Osteocyte (in vitro differentiated cells): ENCODE data around the gene FGF1. TPM values are rescaled to one million over a fixed set of nuclear protein-coding genes. Genes with fewer than 3 reads are reported as not detected.

Experiments used
- DNase-seq: peaks from one replicate; pipeline ENCODE4 v3.0.0; 2021; ENCODE audit warnings: mixed read lengths; ENCODE audit not compliant: unreplicated experiment; ENCODE audit errors: extremely low spot score
- H3K27ac Mint-ChIP-seq: one replicate; pipeline ENCODE4 v1.8.0; 2021; ENCODE audit warnings: mild to moderate bottlenecking, mixed read lengths; ENCODE audit not compliant: unreplicated experiment
- H3K27me3 Mint-ChIP-seq: one replicate; pipeline ENCODE4 v1.8.0; 2021; ENCODE audit warnings: mixed read lengths; ENCODE audit not compliant: unreplicated experiment
- H3K36me3 Mint-ChIP-seq: one replicate; pipeline ENCODE4 v1.8.0; 2021; ENCODE audit warnings: mixed read lengths; ENCODE audit not compliant: unreplicated experiment
- H3K4me1 Mint-ChIP-seq: one replicate; pipeline ENCODE4 v1.8.0; 2021; ENCODE audit warnings: mixed read lengths; ENCODE audit not compliant: unreplicated experiment
- H3K4me3 Mint-ChIP-seq: one replicate; pipeline ENCODE4 v1.8.0; 2021; ENCODE audit warnings: mild to moderate bottlenecking, moderate library complexity, mixed read lengths; ENCODE audit not compliant: unreplicated experiment
- H3K9me3 Mint-ChIP-seq: one replicate; pipeline ENCODE4 v1.8.0; 2021; ENCODE audit warnings: mixed read lengths; ENCODE audit not compliant: unreplicated experiment
- total RNA-seq: library from RNA; stranded (reverse); gene quantifications from 2 replicates; pipeline ENCODE4 v1.2.1, GENCODE V29; 2021
- TF ChIP-seq, protein P1 (sequence below): fragments of 200-600 bp; sonication (generic); IDR thresholded peaks from 2 replicates; pipeline ENCODE4 v1.5.0; 2021; ENCODE audit warnings: antibody characterized with exemption, mild to moderate bottlenecking, moderate library complexity

The FGF1 gene
- total RNA-seq, 1 donor from 2014 or later = 1.5 TPM

DNA sequence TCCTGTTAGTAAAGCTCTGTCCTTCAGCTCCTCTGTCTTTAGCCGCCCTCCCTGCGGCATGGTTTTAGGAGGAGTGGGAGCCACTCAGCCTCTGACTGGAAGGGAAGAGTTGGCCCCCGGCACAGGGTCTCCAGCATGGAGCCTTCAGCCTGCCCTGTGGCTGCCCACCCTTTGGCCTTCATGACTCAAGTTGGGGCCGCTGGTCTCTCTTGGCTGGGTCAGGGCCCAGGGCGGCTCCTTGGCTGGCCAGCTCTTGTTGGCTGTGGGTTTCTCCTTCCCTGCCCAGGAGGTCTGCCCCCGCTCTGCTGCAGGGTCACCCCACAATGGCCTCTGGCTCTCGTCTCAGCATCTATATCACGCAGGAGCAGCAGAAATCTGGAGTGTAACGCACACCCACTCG, 25.7 kb downstream of the FGF1 start:
- no peaks in the 10 kb centered on the region for H3K36me3 Mint-ChIP-seq
- TF ChIP-seq, protein P1, sequence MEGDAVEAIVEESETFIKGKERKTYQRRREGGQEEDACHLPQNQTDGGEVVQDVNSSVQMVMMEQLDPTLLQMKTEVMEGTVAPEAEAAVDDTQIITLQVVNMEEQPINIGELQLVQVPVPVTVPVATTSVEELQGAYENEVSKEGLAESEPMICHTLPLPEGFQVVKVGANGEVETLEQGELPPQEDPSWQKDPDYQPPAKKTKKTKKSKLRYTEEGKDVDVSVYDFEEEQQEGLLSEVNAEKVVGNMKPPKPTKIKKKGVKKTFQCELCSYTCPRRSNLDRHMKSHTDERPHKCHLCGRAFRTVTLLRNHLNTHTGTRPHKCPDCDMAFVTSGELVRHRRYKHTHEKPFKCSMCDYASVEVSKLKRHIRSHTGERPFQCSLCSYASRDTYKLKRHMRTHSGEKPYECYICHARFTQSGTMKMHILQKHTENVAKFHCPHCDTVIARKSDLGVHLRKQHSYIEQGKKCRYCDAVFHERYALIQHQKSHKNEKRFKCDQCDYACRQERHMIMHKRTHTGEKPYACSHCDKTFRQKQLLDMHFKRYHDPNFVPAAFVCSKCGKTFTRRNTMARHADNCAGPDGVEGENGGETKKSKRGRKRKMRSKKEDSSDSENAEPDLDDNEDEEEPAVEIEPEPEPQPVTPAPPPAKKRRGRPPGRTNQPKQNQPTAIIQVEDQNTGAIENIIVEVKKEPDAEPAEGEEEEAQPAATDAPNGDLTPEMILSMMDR = no peak
- H3K27ac Mint-ChIP-seq = no peak overlapping the region
- H3K4me1 Mint-ChIP-seq = peaks cover 5% of the 10 kb centered on the region
- no peak for DNase-seq
- H3K4me3 Mint-ChIP-seq = no peak overlapping the region
- H3K27me3 Mint-ChIP-seq = peaks cover 8% of the 10 kb centered on the region
- no peaks in the 10 kb centered on the region for H3K9me3 Mint-ChIP-seq

DNA sequence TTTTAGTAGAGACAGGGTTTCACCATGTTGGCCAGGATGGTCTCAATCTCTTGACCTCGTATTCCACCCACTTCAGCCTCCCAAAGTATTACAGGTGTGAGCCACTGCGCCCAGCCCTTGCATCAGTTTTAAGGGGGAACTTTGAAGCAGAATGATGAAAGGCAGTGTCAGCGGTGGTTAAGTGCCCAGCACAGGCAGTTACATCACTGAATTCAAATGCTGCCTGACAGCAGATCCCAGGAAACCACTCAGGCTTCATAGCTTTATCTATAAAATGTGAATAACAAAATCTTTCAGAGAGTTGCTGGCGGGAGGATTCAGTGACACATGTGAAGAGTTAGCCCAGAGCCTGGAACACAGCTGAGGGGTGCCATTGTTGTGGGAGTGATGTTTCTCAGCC, 26.5 kb downstream of the FGF1 start:
- H3K27me3 Mint-ChIP-seq = peaks cover 8% of the 10 kb centered on the region
- no peaks in the 10 kb centered on the region for H3K36me3 Mint-ChIP-seq
- TF ChIP-seq, protein P1 = no peak
- H3K27ac Mint-ChIP-seq = no peak overlapping the region
- H3K4me1 Mint-ChIP-seq = peaks cover 5% of the 10 kb centered on the region
- no peak overlapping the region for H3K4me3 Mint-ChIP-seq
- DNase-seq = no peak
- no peaks in the 10 kb centered on the region for H3K9me3 Mint-ChIP-seq

DNA sequence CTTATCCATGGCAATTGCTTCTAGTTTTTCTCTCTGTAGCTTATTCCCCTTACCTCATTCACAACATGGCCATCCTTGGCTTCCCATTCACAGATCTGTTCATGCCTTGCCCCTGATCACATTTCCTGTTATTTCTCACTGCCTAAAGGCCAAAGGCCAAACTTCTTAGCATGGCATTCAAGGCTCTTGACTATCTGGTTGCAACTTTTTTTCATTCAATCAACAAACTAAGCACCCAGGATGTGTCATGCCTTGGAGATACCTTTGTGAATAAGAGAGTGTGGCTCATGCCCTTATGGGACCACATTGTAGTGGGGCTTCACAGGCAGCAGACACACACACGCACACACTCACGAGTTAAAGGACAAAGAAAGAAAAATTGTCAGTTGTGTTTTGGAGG, 27.6 kb downstream of the FGF1 start:
- Mint-ChIP-seq H3K4me1 (peaks cover 5% of the 10 kb centered on the region), H3K9me3 (no peaks in the 10 kb centered on the region), H3K27me3 (peaks cover 8% of the 10 kb centered on the region), H3K4me3 (no peak overlapping the region), H3K27ac (no peak overlapping the region), H3K36me3 (no peaks in the 10 kb centered on the region)
- TF ChIP-seq, protein P1 = no peak
- no peak for DNase-seq

DNA sequence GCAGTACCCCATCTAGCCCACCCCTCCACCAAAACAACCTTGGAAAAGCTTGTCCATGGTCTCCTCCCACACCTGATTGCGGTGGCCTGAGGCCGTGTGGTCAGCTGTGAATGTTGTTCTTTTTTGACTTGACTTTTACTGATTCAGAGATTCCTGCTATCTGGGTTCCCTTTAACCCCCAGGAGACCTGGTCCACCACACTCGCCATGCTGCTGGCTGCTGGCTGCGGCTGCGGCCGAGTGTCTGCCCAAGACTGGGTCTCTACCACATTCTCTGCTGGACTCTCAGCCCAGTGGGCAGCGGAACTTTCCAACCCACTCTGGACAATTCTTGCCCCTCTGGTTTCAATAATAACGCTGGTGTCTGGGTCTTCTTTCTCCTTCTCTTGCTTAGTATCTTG, 28.4 kb downstream of the FGF1 start:
- Mint-ChIP-seq H3K27ac (no peak overlapping the region), H3K4me3 (no peak overlapping the region)

DNA sequence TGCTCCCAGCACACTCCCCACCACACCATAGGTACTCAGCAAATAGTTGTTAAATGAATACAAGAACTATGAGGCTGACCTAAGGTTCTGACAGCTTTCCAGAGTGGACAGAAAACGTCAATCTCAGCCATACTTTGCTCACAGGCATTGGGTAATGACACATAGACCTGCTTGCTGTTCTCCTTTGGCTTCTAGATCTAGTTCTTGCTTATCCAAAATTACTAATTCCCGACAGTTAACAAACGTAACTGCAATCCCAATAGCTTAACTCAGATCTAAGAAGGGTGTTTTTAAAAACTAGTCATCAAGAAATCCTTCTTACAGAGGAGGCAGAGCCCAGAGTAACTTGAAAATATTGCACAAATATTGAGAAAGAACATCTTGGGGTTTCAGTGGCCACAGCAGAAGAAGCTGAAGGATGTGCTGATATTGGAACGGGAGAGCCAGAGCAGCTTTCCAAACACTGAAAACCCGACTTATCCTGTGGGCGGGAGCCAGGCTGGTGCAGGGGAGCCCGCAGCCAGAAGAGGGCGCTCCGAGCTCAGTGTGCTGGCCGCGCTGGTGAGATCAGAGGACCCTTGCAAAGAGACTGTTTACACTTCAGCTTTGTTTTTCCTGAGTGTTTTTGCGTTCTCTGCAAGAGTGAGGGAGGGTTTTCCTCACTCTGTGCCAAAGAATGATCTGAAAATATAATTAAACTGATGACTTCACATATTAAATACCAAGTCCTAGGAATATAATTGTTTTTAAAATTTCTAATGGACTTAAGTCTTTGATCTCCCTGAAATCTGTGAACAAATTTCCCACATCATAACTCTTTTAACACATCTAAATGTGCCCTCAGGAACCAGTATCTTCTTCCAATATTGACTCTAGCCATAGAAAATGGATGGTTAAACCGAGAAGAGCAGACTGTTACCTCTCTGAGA, 30.3 kb downstream of the FGF1 start:
- TF ChIP-seq, protein P1 = peak; percentile 100
- no peaks in the 10 kb centered on the region for H3K36me3 Mint-ChIP-seq
- H3K27ac Mint-ChIP-seq = no peak overlapping the region
- H3K4me1 Mint-ChIP-seq = peaks cover 10% of the 10 kb centered on the region
- peak; percentile 92 for DNase-seq
- H3K27me3 Mint-ChIP-seq = peaks cover 8% of the 10 kb centered on the region
- no peak overlapping the region for H3K4me3 Mint-ChIP-seq
- H3K9me3 Mint-ChIP-seq = no peaks in the 10 kb centered on the region

More for the DNA sequence above, 28.4 kb downstream of the FGF1 start:
- DNase-seq = no peak
- TF ChIP-seq, protein P1 = no peak
- no peaks in the 10 kb centered on the region for H3K36me3 Mint-ChIP-seq
- peaks cover 10% of the 10 kb centered on the region for H3K4me1 Mint-ChIP-seq
- H3K27me3 Mint-ChIP-seq = peaks cover 8% of the 10 kb centered on the region
- H3K9me3 Mint-ChIP-seq = no peaks in the 10 kb centered on the region
